GM21381 (cell line): ENCODE data around the gene ETV7.

ENCODE experiments used
- ATAC-seq: cut with Tn5 transposase; IDR thresholded peaks from one replicate; pipeline ENCODE4 v1.9.1; 2021; ENCODE audit warnings: mild to moderate bottlenecking, moderate library complexity; ENCODE audit not compliant: unreplicated experiment

The ETV7 gene

DNA sequence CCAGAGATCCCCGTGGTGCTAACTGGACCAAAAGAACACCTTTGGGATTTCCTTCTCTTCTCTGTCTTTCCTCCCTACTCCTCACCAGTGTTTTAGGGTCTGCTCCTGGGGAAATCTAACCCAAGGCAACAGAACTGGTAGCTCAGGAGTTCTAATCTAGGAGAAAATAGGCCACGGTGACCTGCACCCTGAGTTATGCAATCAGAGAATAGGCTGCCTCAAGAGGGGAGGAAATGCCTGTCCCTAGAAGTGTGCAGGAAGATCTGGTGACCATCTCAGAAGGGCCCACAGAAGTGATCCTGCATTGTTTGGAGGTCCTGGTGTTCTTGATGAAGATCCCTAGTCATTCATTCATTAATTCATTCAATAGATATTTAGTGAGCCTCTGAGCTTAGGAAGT lies 3.4 kb downstream of the ETV7 start:
- ATAC-seq: no peak

DNA sequence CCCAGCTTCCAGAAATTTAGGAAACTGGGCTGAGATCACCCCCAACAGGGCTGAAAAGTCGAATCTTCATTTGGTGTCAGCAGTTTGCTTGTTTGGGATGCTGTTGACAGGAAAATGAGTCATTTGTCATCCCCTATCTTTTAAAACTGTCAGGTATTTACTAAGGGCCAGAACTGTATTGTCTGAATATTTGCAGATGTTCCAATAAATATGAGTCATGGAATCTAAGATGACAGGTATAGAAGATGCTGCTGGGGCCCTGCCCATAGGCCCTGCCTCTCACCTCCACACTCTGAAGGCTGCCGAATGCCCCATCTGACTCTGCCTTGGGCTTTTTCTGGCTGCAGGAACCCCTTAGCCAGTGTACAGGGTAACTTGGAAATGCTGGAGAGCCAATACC lies 3.9 kb downstream of the ETV7 start:
- no peak for ATAC-seq

DNA sequence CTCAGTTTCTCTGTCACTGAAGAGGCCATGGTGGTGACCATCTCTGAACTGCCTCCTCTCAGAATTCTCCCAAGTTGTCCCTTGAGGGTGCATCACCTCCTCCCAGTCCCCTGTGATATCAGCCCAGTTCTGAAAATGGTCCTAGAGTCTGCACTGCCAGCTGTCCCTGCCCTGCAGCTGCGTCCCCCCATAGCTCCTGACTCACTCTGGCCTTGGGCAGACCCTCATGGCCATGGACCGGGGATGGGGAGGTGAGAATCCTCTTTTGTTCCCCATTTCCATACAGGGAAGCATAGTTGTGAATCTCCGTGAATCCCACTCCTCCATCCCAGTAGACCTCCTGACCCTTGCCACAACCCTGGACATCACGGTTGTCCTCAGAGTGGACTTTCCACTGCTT lies 4.5 kb downstream of the ETV7 start:
- ATAC-seq: no peak

DNA sequence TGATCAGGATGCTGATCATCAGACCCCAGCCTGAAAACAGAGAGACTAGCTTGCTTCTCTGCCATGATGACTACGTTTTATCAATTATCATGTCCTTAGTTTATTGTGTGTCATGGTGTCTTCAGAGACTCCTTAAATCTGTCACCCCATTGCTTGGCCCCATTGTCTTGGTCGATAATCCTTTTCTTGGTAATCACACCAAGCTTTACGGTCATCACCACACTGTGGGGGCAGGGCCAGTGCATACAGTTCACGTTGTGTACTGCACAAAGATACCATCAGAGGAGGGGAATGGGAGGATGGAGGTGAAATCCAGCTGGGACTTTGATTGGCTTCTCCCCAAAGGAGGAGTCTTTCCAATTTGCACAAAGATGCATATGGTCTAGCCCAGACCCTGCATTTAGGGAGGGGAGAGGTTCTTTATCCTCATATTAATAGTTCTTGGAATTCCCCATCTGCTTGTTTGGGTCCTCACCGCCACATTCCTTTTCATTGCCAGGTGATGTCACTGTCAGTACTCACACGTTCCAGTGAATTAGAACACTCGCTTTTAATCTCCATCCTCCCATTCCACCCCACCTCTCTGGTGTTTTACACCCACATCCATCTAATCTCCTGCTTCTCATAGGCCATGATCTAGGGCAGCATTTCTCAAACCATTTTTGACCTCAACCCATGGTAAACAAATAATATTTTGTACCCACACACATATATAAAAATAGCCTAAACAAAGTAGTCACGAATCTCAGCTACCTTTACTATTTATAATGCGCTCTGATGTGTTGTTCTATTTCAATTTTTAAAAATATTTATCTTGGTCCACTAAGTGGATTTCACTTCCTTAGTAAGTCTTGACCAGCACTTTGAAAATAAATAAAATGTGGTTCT lies 5.7 kb downstream of the ETV7 start:
- no peak for ATAC-seq

DNA sequence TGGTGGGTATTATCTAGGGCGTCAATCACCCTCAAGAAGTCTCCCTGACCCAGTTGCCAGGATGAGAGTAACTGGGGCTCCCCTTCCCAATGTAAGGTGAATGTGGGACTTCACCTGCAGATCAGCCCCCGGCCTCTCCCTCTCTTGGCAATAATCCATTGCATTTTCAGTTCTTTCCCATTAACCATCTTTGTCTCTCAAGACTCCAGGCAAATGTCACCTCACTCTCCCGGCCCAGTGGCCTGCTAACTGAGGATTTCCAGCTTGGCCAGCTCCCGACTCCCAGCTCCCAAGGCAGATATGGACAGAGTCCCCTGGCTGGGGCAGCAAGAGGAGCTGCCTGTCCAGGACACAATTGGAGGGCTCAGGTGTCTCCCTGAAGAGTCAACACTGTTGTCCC lies 7.3 kb downstream of the ETV7 start:
- ATAC-seq: no peak

DNA sequence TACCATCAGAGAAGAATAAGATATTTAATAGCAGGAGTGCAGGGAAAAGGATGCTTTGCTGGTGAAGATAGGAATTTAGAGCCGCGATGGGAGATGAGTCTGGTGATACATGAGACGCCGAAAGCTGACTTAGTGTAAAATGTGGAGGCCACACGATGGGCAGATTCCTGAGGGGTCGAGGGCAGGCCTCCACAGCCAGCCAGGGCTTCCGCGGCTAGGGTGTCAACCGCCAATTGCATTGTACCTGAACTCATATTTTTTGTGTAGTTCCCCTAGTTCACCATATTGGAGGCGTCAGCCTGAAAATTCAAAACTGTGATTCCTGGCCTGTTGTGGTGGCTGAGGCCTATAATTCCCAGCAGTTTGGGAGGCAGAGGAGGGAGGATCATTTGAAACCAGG lies 8.5 kb downstream of the ETV7 start:
- no peak for ATAC-seq

DNA sequence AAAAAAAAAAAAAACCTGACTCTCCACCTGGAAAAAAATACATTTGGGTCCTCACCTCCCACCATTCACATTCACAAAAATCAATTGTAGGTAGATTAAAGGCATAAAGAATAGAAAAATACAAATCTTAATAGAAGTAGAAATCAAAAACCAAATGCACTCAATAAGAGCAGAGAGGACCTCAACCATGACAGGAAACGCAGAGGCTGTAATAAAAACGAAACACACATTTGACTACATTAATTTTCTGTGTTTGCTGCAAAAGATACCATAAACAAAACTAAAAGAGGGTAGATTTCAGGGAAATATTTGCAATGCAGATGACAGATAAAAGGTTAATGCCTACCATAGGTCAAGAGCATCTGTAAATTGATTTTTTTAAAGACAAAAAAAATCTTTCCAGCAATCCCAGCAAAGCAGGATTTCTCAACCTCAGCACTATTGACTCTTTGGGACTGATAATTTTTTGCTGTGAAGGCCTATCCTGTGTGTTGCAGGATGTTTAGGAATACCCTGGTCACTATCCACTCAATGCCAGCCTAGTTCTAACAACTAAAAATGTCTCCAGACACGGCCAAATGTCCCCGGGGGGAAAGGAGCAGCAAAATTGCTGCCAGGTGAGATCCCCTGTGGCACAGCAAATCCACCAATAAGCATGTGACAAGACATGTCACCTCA lies 9.1 kb downstream of the ETV7 start:
- no peak for ATAC-seq

DNA sequence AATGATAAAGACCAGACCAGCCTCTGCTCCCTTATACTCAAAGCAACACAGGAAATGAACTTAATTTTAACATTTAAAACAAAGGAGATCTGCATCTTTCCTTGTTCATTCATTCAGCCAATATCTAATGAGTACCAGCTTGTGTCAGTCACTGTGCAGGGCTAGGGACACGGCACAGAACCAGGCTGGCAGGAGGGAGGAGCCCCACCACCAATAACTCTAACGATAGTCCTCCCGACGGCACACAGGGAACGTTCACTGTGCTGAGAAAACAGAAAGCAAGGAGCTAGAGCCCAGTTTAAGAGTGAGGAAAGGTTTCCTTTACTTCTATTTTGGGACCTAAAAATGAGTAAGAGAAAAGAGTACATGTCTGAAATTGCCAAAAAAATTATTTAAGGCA lies 9.9 kb downstream of the ETV7 start:
- no peak for ATAC-seq

DNA sequence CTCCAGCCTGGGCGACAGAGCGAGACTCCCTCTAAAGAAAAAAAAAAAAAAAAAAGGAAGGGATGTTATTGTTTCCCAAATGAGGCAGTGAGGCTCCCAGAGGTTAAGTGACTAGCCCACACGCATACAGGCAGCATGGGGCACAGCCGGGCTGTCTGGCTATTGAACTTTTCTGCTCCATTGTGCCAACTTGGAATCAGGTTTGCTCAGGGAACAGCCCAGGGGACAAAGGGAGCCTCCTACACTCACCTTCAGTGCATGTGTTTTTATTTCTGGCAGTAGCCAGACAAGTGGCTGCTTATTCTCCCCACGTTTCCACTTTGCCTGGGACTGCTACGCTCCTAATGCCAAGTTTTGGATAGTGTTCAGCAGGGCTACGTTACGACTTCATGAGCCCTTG lies 10.7 kb downstream of the ETV7 start:
- no peak for ATAC-seq

DNA sequence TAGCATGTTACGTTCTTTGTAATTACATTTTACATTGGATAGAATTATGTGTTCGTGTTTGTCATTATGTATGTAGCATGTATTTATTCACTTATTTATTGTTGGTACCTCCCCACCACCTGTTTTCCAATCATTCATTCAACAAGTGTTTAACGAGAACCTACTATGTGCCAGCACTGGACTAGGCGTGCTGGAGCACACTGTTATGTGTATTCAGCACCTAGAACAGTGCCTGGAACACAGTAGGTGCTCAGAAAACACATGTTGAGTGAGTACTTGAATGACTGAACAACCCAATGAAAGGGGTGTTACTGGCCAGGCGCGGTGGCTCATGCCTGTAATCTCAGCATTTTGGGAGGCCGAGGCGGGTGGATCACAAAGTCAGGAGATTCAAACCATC lies 11.3 kb downstream of the ETV7 start:
- ATAC-seq: no peak

DNA sequence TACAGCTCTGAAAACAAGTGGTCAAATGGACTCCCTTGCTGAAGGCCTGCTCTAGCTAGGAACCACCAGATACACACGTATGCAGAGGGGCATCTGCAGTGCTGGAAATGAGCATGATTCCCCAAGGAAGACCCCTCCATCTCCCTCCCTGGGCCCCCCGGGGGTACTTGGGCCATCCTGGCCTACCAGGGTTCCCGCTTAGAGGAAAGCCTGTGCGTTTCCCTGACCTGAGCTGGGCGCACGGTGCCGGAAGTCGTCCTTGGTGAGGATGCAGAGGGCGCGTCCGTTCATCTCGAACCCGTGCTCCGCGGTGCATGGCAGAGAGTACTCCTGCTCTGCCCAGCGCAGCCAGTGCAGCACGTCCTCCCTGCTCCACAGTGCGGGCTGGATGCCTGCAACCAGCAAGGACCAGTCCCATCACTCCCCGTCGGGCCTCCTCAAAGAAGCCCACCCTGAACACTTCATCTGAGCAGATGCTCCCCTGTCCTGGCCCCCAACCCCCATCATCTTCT lies 11.8 kb downstream of the ETV7 start:
- no peak for ATAC-seq

DNA sequence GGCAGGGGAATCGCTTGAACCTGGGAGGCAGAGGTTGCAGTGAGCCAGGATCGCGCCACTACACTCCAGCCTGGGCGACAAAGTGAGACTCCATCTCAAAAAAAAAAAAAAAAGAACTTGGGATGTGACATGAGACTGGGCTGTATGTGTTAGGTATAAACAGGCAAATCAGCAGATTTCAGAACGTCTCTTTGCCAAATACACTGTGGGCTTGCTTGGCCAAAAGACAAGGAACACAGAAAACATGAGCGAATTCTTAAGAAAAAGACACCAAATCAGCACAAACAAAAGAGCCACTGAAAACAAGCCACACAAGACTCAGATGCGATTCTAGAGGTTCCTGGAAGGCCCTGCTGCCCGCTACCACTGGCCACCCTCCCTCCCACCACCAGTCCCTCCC lies 12.5 kb downstream of the ETV7 start:
- no peak for ATAC-seq

DNA sequence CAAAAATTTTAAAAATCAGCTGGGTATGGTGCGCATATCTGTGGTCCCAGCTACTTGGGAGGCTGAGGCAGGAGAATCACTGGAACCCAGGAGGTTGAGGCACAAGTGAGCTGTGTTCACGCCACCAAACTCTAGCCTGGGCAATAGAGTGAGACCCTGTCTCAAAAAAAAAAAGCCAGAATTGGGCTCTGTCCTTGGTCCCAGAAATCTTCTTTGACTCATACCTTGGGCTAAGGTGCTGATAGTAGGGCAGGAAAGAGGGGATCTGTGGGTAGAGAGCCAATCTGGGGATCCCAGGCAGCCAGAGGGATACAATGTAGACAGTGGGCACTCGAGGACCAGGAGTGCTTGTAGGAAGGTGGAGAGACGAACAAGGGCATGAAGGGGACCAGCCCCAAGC lies 13.3 kb downstream of the ETV7 start:
- no peak for ATAC-seq

DNA sequence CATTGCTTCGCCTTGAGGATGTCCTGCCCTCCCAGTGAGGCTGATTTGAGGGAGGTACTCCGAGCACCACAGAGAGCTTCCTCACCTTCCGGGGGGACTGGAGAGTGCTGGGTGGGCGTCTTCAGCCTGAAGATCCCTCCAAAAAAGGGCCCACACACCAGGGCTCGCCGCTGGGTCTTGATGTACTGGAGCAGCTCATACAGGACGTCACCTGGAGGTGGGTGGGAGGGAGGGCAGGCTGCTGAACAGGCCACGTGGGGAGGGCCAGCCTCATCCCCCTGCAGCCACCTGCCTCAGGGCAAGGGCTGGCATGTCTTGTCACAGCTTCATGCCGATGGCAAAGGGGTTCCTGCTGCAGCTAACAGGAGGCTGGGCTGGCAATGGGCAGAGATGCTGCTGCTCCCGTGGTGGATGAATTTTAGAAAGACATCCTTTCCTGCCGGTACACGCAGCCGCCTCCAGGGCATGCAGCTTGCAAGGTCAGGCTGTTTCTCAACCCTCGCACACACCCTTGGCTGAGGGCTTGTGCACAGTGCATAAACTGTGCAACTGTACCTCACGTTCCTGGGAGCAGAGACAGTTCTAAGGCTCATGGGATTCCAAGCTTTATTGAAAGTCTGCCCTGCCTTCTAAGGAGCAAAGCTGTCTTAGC lies 14.0 kb downstream of the ETV7 start:
- ATAC-seq: no peak

DNA sequence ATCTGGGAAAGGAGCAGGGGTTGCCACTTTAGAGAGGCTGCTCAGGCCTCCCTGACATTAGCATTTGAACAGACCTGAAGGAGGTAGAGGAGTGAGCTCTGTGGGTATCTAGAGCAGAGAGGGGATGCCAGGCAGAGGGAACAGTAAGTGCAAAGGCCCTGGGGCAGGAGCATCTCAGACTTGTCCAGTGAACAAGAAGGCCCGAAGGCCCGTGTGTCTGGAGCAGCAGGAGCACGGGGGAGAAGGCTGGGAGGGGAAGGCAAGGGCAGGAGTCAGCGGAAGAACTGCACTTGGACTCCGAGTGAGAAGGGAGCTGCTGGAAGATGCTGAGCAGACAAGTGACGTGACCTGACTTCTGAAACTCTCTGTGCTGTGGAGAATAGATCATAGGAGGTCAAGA lies 15.4 kb downstream of the ETV7 start:
- no peak for ATAC-seq

DNA sequence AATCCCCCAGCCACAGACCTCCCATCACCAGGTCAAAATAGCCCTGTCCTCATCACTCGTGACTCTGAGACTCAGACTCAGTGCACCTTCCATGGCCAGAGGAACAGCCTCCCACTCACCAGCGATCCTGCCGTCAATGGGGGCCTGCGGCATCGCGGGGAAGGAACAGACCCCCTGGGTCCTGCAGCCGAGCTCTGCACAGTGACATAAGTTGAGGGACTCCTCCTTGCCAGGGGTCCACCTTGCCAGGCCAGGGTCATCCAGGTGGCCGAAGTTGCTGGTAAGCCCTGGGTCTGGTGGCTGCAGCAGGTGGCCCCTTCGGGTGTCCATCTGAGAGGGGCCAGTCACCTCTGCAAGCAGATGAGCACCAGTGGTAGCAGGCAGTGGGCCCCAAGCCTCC lies 16.3 kb downstream of the ETV7 start:
- no peak for ATAC-seq

DNA sequence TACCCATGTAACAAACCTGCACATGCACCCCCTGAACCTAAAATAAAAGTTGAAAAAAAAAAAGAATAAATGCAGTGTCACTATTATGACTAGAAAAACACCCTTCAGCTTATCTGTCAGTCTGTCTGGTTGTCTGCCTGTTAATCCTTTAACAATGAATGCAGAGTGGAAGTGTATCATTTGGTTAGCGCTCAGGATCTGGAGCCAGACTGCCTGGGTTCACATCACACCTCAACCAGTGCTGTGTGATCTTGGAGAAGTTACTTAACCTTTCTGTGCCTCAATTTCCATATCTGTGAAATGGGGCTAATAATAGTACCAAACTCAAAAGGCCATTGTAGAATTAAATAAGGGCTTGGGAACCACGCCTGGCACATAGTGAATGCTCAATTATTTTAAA lies 16.8 kb downstream of the ETV7 start:
- no peak for ATAC-seq

DNA sequence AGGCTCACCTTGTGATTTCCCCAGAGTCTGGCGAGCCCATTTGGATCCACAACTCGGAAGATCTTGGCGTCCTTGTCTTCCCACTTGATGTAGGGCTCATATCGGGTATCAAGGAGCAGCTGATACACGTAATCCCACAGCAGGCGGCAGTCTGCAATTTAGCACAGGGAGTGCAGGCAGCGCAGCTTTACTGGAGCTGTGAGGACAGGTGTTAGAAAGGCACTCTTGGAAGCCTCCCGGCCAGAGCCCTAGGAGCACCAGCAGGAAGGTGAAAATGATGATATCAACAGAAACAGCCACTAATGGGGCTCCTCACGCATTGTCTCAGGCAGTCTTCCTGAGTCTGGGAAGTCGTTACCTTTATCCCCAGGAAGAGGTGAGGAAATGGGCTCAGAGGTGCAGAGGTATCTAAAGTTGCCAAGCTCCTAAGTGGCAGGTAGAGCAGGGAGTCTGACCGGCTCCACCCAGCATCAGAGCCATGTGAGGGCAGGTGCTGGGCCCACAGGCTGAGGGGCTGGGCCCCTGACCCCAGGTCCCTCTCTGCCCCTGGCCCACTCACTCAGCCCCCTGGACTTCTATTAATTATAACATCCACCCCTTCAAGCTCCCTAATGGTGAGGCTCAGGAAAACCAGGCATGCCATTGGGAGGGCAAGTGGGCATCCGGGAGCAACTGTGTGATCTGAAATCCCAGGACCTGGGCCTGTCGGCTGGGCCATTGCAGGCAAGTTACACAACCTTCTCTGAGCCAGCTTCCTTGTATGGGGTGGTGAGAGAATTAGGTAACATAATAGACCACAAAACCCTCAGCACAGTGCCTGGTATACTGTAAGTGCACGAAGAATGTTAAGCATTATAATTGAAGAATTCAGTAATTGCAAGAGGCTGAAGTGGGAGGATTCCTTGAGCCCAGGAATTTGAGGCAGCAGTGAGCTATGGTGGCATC lies 18.3 kb downstream of the ETV7 start:
- ATAC-seq: no peak

DNA sequence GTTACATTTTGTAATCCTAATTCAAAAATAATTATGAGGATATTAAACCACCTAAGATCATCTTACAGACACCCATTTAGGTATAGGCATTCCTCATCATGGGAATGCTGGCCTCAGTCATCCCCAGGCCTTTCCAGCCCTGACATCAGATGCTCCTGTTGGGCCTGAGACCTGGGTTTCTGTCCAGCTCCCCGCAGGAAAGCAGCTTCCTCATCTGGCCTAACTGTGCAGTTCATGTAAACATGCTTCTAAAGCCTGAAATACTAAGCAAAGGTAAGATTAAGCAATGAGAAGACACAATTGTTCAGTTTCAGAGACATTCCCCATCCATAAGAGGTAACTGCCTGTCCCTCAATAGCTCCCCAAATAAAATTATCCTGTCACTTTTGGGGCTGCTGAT lies 19.0 kb downstream of the ETV7 start:
- ATAC-seq: no peak

DNA sequence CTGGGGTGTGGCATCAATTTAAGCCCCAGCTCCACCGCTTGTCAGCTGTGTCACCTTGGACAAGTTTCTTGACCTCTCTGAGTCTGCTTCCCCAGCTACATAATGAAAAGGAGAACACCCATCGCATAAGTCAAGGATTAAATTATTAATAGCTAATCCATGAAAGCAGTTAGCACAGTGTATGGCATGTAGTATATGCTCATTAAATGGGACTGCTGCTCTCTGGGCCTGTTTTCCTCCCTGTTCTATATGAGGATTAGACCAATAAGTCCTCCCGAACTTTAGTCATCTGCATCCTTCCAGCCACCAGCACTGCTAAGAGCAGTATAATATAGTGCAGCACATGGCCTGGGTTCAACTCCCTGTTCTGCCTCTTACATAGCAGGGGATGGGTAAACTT lies 19.7 kb downstream of the ETV7 start:
- no peak for ATAC-seq
